Measurements from ENCODE around the gene SYT11.
"Not testable (repeated sequence)": the region's sequence is repeated elsewhere in the genome, so short reads cannot be mapped to it uniquely, and the experiment has no call there.

DNA sequence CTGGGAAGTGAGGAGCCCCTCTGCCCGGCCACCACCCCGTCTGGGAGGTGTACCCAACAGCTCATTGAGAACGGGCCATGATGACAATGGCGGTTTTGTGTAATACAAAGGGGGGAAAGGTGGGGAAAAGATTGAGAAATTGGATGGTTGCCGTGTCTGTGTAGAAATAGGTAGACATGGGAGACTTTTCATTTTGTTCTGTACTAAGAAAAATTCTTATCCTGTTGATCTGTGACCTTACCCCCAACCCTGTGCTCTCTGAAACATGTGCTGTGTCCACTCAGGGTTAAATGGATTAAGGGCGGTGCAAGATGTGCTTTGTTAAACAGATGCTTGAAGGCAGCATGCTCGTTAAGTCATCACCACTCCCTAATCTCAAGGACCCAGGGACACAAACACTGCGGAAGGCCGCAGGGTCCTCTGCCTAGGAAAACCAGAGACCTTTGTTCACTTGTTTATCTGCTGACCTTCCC is 24.4 kb upstream of the SYT11 start:
- not testable (repeated sequence) for TF ChIP-seq GLIS3 (CRISPR knock-in tag; IDR thresholded peaks at IDR 0.05); TOX (CRISPR knock-in tag; IDR thresholded peaks at IDR 0.05; ENCODE audit: borderline replicate concordance); ISL1 (CRISPR knock-in tag; IDR thresholded peaks at IDR 0.05); BACH2 (CRISPR knock-in tag; IDR thresholded peaks at IDR 0.05; ENCODE audit: borderline replicate concordance); ZFP30 (CRISPR knock-in tag; IDR thresholded peaks at IDR 0.05); SNAI2 (CRISPR knock-in tag; IDR thresholded peaks at IDR 0.05)
- TF ChIP-seq, protein P1, sequence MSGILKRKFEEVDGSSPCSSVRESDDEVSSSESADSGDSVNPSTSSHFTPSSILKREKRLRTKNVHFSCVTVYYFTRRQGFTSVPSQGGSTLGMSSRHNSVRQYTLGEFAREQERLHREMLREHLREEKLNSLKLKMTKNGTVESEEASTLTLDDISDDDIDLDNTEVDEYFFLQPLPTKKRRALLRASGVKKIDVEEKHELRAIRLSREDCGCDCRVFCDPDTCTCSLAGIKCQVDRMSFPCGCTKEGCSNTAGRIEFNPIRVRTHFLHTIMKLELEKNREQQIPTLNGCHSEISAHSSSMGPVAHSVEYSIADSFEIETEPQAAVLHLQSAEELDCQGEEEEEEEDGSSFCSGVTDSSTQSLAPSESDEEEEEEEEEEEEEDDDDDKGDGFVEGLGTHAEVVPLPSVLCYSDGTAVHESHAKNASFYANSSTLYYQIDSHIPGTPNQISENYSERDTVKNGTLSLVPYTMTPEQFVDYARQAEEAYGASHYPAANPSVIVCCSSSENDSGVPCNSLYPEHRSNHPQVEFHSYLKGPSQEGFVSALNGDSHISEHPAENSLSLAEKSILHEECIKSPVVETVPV (CRISPR knock-in tag; IDR thresholded peaks at IDR 0.05): not testable (repeated sequence)
- TF ChIP-seq, protein P2, sequence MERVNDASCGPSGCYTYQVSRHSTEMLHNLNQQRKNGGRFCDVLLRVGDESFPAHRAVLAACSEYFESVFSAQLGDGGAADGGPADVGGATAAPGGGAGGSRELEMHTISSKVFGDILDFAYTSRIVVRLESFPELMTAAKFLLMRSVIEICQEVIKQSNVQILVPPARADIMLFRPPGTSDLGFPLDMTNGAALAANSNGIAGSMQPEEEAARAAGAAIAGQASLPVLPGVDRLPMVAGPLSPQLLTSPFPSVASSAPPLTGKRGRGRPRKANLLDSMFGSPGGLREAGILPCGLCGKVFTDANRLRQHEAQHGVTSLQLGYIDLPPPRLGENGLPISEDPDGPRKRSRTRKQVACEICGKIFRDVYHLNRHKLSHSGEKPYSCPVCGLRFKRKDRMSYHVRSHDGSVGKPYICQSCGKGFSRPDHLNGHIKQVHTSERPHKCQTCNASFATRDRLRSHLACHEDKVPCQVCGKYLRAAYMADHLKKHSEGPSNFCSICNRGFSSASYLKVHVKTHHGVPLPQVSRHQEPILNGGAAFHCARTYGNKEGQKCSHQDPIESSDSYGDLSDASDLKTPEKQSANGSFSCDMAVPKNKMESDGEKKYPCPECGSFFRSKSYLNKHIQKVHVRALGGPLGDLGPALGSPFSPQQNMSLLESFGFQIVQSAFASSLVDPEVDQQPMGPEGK (CRISPR knock-in tag; IDR thresholded peaks at IDR 0.05; ENCODE audit: borderline replicate concordance): not testable (repeated sequence)
